HL-60/S4 treated with retinoic acid at 250 ng/mL for 4 days and 3 days (cell line): ENCODE measurements around the gene DPP10.
"Not testable (repeated sequence)": the region's sequence is repeated elsewhere in the genome, so short reads cannot be mapped to it uniquely, and the experiment has no call there.

Experiments
- in situ Hi-C: fragments of 300-500 bp; cut with MboI; formaldehyde crosslinking; loops from 2 replicates; pipeline ENCODE4 v1.7.0; 2022; ENCODE audit warnings: low sequenced_read_pairs

Gene DPP10

GRCh38 chr2:114507744-114508143, 65.3 kb downstream of the DPP10 start:
- in situ Hi-C loops = no loop called here

- in situ Hi-C loops = no loop called here
Measured at GRCh38 chr2:114515882-114516281, 73.4 kb downstream of the DPP10 start.

DNA sequence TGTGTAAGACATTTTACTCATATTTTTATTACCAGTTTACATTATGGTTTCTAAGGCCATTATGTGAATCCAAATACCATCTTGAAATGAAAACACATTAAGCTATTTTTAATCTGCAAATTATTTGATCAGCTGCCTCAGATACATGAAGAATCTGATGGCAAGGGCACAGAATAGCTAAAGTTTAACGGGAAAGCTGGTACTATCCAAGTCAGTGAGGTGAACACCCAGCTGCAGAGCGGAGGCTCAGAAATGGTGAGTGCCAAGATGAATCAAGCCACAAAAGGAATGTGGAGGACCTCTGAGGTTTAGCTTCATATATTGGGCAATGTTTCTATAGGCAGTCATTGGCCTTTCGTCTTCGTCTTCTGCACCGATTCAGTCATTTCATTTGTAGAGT, 75.1 kb downstream of the DPP10 start:
- in situ Hi-C loops = no loop called here

DNA sequence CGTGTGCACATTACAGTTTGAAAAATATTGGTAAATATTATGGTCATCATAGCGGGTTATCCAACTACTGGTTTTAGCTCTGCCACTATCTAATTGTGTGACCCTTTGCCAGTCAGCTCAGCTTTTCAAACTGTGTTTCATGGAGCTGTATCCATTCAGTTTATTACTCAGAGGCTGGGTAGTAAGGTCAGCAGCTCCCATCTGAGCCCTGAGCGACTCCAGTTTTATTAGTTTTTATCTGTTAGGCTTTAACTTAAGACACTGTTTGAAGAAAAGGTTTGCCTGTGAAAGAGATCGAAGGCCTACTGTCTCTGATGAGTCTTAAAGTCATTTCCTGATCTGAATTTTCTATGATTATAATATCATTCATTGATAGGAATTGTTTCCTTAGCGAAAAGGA, 76.3 kb downstream of the DPP10 start:
- in situ Hi-C loops = no loop called here

GRCh38 chr2:114522612-114523011, 80.2 kb downstream of the DPP10 start:
- in situ Hi-C loops = not testable (repeated sequence)

GRCh38 chr2:114525955-114526354, 83.5 kb downstream of the DPP10 start:
- in situ Hi-C loops = no loop called here

DNA sequence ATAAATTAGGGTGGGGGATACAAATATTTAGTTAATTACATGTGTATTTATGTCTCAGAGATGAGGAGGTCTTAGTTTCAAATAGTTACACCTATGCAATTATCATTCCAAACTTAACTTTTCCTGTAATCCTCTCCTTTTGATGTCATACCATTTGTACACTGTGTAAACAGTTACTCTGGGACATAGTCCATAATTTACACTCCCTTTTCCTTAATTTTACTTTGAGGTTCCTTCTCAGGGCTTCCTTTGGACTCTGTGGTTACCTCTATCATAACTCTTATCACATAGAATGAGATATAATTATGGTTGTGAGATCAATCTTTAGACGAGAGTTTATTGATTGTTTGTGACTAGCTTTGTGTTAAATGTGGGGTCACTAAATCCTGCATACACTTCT, 84.4 kb downstream of the DPP10 start:
- in situ Hi-C loops = no loop called here

DNA sequence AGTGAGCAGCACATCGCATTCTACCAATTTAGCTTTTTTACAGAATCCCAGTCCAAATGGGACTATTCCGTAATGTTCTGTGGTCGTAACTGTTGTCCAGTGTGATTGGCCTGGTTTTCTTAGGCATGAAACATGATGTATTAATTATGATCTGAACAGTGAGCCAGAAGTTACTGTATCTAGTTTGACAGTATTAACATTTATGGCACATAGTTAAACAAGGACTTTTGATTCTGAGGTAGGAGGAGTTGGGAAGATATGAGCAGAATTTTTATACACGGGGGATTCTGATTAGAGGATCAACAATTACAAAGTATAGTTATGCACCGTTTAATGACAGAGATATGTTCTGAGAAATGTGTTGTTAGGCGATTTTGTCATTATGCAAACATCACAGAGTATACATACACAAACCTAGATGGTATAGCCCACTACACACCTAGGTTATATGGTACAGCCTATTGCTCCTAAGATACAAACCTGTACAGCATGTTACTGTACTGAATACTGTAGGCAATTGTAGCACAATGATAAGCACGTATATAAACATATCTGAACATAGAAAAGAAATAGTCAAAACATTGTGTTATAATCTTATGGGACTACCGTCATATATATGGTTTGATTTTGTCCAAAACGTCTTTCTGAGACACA, 85.0 kb downstream of the DPP10 start:
- in situ Hi-C loops = no loop called here

- in situ Hi-C loops = no loop called here
Measured at GRCh38 chr2:114534116-114535084, 92.0 kb downstream of the DPP10 start.

GRCh38 chr2:114537777-114538176, 95.3 kb downstream of the DPP10 start:
- in situ Hi-C loops = no loop called here

DNA sequence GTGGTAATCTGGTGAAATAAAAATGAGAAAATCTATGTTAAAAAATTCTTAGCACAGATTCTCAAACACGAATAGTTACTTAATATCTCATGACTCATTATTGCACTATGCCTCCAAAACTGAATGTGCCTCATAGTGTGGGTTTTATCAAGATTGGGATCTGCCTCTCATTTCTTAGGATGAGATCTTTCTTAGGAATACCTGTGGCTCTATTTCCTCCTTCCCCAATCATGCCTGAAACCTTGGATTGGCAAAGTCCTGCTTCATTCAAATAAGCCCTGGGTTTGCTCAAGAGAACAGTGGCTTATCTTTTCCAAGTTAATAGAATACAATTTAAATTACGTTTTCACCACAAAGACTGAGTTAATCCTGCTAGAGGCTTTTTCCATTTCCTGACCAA, 100.3 kb downstream of the DPP10 start:
- in situ Hi-C loops = no loop called here

DNA sequence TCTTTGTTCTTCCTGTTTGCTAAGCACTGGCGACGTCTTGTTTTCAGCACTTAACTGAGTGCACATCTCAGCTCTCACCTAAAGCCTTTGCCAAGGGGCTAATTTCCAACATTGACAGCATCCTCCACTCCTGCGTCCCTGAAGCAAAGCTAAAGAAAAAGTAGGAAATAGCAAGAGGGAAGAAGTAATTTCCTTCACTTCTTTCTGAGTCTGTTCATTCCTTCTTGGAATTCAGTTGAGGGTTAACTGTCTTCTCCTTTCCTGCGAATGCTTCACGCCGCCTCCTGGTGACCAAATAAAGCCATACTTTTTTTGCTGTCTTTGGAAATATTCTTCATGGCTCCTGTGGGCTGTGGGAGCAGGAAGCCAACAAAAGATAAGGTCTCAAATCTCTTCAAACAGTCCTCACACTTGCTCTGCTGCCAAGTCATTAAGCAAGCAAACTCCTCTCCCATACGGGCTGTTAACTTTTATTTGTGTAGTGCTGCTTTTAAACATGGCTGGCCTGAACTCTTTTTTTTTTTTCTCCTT, 100.9 kb downstream of the DPP10 start:
- in situ Hi-C loops = no loop called here

GRCh38 chr2:114545052-114545451, 102.6 kb downstream of the DPP10 start:
- in situ Hi-C loops = no loop called here

DNA sequence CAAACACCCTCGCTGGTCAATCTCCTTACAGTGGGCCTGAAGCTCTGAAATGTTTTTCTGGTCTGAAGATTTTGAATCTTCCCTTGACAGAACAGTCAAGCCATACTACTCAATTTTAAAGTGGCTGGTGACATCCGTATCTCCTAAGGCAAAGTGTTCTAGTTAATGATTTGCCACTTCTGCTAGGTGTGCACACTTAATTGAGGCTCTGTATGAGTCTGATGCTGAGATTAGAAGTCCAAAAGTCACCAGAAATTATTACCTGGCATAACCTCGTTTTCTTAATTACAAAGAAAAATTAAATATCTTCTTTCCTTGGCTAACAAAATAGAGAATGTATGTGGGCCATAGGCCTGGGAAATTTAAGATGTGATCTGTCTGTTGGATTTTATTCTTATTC, 104.1 kb downstream of the DPP10 start:
- in situ Hi-C loops = no loop called here

GRCh38 chr2:114548151-114548550, 105.7 kb downstream of the DPP10 start:
- in situ Hi-C loops = no loop called here

DNA sequence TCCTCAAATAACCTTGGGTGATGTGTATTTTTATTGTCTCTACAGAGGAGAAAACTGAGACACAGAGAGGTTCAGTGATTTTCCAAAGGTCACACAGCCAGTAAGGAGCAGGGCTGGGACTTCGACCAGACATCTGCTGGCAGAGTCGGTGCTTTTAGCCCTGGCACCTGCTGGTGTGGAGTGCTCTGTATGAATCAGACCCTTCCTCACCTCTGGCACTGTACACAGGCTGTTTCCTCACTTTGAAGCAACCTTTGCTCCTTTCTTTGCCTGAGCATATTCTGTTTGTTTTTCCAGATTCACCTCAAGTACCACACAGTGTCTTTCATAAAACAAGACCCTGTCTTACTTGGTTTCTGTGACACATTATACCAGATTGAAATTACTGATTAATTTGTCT, 107.9 kb downstream of the DPP10 start:
- in situ Hi-C loops = no loop called here

DNA sequence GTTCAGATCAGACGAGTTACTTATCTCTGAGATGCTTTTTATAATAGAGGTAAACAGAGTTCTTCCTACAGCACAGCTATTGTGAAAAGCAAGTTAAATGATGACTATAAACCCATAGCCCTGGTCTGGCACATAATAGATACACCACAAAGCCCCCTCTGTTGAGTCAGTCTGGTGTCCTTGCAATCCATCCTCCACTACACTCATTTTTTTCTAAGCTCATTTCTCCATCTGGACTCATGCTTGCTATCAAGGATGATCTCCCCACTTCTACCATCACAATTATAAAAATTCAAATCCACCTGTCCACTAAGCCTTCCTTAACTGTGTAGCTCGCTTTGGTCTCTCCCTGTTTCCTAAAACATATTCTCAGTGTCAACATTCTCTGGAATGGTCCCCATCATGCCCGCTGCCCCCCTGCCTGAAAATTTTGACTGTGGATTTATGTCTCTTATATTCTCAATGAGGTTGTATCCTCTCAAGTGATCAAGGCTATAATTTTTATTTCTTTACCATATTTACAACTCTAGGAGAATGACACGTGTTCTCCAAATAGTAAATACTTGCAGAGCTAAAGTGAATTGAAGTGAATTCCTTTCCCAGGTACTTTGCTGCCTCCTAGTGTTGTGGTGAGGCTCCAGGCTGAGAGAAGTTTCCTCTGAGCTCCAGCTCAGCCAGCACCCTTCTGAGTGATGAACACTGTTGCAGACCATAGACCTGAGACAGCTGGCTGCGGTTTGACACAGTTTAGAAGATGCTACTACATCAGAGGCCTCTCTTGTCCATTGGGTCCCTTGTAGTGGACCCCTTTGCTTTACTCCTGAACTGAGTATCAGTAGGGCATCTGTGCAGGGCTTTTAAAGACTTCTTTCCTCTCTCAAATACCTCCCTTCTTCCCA, 108.7 kb downstream of the DPP10 start:
- in situ Hi-C loops = no loop called here

GRCh38 chr2:114553027-114553426, 110.6 kb downstream of the DPP10 start:
- in situ Hi-C loops = no loop called here

- in situ Hi-C loops = no loop called here
Measured at GRCh38 chr2:114569166-114569565, 126.7 kb downstream of the DPP10 start.

- in situ Hi-C loops = no loop called here
Measured at GRCh38 chr2:114577657-114578056, 135.2 kb downstream of the DPP10 start.

GRCh38 chr2:114579542-114579941, 137.1 kb downstream of the DPP10 start:
- in situ Hi-C loops = no loop called here
